D721Med (cell line): ENCODE measurements around the gene TTLL12.

Source experiments
- DNase-seq: peaks from one replicate; pipeline ENCODE4 v3.0.0; 2011; ENCODE audit warnings: low spot score; ENCODE audit not compliant: insufficient read length
- FAIRE-seq: peaks from 2 replicates; lab custom pipeline; 2011; peaks lifted over from hg19 to GRCh38; lab: Jason Lieb, UNC
- CTCF ChIP-seq: IDR thresholded peaks from 2 replicates; pipeline ENCODE4 v1.5.1; 2012; ENCODE audit warnings: mild to moderate bottlenecking, control low read depth; ENCODE audit not compliant: insufficient read depth; ENCODE audit errors: missing control alignments

Gene TTLL12

GRCh38 chr22:43186272-43187170, at the start of gene TTLL12:
TTLL12 (minus strand) TSS chr22:43187134; CDS start chr22:43187069, 65 bp downstream.
- FAIRE-seq (no peak), DNase-seq (no peak)
- TF ChIP-seq CTCF = no peak

GRCh38 chr22:43235445-43236409, 48.8 kb upstream of the TTLL12 start:
- FAIRE-seq = no peak
- DNase-seq = no peak
- TF ChIP-seq CTCF = no peak

GRCh38 chr22:43234264-43234988, 47.5 kb upstream of the TTLL12 start:
- no peak for TF ChIP-seq CTCF
- no peak for DNase-seq
- FAIRE-seq = no peak

- no peak for TF ChIP-seq CTCF
- DNase-seq = no peak
- no peak for FAIRE-seq
These were observed 46.6 kb upstream of the TTLL12 start for GRCh38 chr22:43233529-43233928.

GRCh38 chr22:43232445-43232844, 45.5 kb upstream of the TTLL12 start:
- FAIRE-seq (no peak), DNase-seq (no peak)
- TF ChIP-seq CTCF = no peak

- no peak for FAIRE-seq
- TF ChIP-seq CTCF = no peak
- DNase-seq = no peak
These were observed 44.7 kb upstream of the TTLL12 start for GRCh38 chr22:43231724-43232034.
